ENCODE measurements around the gene CD244.
"Not testable (repeated sequence)": the region's sequence is repeated elsewhere in the genome, so short reads cannot be mapped to it uniquely, and the experiment has no call there.

The CD244 gene

DNA sequence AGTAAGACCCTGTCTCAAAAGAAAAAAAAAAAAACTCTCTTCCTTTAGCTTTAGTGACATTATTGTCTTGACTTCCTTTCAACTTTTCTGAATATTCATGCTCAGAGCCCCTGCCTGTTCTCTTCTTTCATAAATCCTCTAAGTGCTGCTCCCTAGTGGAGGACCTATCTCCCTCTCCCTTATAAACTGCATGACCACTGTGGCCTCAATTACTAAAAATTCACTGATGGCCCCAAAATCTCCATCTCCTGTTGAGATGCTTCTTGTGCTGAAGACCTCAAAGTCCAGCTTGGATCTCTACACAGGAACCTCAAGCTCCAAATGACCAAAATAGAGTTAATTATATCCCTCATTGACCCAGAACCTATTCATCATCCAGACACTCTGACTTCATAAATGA is 14.5 kb upstream of the CD244 start:
- peak; percentile 59 to 83 for DNase-seq

DNA sequence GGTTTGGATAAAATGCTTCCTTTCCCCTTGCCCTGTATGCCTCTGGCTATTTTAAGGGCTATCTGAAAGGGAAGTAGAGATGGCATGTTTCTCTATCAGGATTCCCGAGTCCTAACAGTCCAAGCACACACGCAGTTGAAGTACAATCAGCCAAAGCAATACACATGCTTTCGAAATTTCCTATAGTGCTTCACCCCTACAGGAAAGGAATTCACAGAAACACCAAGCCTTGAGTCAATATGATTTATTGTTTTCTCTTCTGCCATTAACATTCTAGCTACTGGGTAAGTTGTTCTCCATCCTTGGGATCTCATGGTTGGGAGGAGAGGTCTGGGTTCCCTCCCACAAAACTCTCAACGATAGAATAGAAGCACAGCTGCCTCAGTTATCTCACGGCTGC is 13.6 kb upstream of the CD244 start:
- DNase-seq = no peak

DNA sequence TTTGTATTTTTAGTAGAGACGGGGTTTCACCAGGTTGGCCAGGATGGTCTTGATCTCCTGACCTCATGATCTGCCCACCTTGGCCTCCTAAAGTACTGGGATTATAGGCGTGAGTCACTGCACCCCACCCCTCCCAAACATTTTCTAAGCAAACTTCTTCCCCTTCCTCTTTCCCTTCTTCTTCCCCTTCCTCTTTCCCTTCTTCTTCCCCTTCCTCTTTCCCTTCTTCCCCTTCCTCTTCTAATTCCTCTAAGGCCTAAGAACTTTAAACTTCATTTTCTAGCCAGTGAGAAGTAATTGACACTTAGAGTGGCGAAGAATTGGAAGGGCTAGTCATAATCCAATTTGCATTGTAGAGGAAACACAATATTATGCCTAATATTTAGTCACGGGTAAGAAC is 12.9 kb upstream of the CD244 start:
- not testable (repeated sequence) for DNase-seq

DNA sequence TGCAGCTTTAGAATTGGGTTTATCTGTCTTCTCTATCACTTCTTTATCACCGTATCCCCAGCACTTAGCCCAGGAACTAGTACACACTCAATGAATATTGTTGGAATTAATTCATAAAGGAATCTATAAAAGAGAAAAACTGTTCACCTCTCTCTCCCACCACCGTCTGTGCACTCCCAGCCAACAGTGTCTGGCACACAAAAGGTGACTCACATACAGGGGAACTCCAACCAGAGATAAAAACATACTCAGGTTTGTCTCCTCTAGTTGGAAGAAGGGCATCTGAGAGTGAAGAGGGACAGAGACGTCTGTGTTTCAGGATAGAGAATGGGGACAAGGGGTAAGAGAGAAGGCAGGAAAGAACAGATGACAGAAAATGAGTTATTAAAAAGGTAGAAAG is 12.2 kb upstream of the CD244 start:
- DNase-seq = no peak

DNA sequence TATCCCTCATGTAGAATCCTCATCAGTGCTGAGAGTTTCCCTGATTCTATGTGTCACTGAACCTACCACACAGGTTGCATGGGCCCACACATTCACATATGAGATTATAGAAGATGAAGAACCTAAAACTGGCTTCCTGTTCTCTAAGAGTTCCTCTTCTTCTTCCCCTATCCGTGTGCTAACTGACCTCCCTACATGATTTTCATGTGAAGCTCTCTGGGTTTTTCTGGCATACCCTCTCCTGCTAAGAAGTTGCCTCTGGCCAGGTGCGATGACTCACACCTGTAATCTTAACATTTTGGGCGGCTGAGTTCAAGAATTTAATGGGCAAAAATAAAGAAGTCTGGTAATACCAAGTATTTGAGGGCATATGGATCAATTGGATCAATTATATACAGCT is 5.5 kb upstream of the CD244 start:
- DNase-seq = peak; percentile 50 to 62

DNA sequence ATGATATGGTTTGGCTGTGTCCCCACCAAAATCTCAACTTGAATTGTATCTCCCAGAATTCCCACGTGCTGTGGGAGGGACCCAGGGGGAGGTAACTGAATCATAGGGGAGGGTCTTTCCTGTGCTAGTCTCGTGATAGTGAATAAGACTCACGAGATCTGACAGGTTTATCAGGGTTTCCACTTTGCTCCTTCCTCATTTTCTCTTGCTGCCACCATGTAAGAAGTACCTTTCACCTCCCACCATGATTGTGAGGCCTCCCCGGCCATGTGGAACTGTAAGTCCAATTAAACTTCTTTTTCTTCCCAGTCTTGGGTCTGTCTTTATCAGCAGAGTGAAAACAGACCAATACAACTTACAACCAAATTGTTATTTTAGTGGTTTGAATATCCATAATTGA is 5.0 kb upstream of the CD244 start:
- peak in 1 of 2 experiments; percentile 11 for DNase-seq

DNA sequence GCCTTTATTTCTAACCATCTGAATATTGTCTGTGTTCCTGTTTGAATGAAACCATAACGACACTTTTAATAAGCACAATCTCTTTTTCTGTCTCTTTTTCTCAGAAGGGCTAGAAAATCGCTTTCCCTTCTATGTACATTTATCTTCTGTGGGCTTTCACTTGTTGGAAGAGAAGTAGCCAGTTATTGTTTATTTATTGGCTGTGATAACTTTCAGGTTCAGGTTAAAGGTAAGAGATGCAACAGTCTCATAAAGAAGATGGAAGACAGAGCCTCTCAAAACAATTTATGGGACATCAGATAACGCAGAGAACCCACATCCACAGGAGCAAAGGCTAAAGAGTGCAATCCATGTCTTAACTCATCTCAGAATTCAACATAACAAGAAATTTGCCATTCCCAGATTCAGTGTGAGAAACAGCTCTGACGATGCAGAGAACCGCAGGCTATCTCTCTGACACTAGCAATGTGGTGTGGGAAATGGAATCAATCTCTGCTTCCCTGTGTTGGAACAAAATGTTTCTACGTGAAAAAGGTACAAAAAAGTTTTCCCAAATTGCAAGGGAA is 4.1 kb upstream of the CD244 start:
- no peak for DNase-seq

DNA sequence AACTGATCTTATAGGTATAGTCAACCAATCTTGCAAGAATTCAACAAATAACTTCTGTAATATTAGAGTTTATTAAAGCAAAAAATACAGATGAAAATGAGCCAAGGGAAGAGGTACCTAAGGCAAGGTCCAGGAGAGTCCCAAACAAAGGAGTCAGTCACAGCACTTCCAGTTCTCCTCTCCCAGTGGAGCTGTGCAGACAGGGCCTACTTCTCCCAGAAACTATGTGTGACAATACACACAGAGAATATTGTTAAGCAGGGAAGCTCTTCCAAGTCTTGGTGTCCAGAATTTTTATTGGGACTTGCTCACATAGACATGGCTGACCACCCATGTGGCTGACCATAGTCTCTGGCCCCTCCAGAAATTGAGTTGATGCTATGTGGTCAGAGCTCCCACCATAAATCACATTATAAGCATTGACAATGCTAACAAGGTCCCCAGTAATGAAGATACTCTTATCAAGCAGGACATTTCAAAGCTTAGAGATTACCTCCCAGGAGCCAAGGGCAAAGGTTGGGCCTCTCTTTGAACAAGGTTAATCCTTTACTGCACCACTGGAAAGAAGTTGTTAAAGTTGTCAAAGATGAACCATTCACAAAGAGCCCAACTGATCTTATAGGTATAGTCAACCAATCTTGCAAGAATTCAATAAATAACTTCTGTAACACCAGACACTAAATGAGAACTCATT is 3.5 kb upstream of the CD244 start:
- no peak for DNase-seq

DNA sequence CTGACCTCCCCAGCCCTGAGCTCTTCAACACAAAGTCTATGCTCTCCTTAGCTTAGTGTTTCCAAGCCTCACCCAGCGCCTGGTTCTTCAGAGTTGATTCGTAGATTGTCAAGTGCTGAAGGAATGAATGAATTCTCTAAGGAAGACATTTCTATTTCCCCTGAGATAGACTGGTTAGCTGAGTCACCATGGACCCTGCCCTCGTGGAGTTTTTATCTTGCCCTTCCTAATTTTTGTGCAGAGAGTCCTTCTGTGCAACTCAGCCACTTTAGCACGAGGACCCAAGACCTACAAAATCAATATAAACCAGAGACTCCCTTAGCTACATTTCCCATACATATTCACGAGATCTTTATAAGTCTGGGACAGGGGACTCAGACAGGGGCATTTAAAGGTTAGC is 2.6 kb upstream of the CD244 start:
- DNase-seq = no peak

DNA sequence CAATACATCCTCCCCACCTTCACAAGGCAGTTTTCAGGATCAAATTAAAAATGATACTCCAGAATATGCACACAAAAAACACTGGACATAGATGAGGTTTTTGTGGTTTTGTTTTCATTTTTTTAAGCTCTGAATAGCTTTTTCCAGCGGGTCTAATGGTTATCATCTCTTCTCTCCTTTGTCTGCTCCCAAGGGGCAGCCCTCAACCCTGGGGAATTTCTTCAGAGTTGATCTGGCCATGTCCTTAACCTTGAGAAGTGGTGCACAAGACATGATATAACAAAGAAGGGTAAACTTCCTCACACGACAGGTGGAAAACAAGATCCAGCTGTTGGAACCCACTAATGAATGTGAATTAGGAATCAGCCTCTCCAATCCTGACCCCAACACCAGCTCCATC is 1.5 kb upstream of the CD244 start:
- DNase-seq = no peak

DNA sequence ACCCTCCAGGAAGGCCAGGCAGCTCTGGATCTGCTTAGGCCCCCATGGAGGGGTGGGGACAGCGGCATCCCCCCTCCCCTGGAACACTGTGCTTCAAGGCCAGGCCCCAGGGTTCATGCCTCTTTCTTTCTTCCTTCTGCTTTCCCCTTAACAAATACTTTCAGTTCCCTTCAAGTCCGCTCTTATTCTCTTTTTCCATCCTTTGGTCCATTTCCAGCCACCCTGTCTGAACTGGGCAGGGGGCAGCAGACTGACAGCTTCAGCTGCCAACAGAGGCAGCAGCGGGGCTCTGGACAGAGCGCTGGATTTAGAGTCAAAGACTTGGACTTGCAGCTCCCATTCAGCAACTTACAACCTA is 1.1 kb upstream of the CD244 start:
- no peak for DNase-seq

DNA sequence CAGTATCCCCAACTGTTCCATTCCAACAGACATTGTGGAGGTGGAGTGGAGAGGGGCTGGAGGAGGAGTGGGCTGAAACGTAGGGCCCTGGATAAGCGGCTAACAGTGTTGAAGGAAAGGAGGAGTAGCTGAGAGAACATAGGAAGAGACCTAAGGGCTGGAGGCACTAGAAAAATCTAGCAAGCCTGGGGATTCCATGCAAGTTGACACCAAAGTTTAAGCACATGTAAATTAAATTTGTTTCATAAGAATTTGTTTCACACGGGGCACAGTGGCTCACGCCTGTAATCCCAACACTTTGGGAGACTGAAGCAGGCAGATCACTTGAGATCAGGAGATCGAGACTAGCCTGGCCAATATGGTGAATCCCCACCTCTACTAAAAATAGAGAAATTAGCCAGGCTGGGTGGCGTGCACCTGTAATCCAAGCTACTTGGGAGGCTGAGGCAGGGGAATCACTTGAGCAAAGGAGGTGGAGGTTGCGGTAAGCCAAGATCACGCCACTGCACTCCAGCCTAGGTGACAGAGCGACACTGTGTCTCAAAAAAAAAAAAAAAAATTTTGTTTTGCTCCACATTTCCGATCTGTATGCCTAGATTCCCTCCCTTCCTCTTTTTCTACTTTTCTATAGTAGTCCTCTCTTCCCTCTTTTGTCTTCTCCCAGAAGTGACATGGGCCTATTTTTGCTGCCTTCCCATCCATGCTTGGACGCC is 530 bp upstream of the CD244 start:
- DNase-seq = peak in 1 of 2 experiments; percentile 32

DNA sequence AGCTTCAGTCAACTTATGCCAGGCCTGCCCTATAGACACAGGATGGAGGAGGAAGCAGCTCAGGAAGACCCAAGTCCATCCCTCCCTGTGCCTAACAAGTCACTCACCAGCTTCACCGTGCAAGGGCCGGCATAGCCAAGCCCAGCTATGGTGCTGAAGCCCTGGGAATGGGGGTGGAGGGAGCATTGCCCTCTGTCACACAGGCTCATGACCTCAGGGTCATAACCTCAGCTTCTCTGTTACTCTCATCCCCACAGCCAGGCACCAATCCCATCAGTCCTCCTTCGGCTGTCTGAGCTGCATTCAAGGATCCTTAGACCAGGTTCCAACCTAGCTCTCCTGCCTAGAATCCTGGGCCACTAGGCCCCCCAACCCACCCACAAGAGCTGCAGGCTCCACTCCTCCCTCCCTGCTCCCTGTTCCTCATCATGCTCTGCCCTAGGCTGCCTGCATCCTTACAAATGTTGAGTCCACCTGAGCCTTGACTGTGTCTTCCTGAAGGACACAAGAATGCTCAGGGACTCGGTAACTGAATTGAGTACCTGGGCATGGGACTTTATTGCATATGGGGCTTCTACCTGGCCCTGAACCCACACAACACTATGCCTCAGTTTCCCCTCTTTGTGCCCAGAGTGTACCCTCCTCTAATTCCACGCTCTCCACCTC is 1.7 kb downstream of the CD244 start:
- no peak for DNase-seq

DNA sequence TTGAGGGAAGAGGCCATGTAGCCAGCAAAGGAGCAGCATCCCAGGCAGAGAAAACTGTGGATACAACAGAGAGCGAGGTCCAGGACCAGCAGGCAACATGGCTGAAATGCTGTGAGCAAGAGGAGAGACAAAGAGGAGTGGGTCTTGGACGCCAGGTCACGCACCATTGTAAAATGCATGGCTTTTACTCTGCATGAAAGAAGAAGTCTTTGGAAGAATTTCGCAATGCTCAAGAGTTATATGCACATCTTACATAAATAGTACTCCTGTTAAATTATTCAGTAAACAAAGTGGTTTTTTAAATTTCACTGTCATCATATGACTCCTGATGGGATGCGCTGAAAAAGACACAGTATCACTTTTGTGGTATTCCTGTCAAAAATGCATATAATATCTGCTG is 3.5 kb downstream of the CD244 start:
- peak in 1 of 2 experiments; percentile 10 for DNase-seq

DNA sequence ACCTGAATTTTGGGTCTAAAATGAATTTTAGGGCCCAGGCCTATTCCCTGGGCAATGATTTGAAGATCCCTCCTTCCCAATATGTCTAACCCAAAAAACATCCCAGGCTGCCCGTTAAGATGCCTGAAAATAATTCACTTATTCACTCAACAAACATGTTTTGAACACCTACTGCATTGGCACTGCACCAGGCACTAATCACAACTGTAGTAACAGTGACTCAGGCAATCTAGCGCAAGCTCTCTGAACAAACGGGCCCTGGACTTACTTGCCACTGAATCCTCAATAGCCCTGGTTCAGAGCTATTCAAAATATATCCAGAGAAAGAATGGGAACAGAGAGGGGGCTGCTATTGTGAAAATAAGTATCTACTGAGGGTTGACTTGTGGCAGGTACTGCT is 4.2 kb downstream of the CD244 start:
- no peak for DNase-seq

DNA sequence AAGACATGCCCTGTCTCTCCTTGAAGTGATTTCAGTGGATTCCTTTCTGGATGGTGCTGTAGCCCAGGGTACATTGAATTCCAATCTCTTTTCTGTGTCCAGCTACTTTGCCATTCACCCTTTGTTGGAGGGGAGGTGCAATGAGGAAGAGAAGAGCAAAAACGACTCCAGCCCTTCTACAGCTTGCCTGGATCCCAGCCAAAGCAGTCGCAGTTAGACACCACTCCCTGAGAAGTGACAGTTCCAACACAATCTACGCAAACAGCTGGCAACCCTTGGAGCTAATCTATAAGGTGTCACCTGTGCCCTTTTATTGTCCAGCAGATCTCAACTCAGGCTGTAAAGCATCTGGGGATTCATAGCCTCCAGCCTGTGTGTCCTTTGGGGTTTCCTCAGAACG is 4.6 kb downstream of the CD244 start:
- DNase-seq = peak; percentile 55 to 68

DNA sequence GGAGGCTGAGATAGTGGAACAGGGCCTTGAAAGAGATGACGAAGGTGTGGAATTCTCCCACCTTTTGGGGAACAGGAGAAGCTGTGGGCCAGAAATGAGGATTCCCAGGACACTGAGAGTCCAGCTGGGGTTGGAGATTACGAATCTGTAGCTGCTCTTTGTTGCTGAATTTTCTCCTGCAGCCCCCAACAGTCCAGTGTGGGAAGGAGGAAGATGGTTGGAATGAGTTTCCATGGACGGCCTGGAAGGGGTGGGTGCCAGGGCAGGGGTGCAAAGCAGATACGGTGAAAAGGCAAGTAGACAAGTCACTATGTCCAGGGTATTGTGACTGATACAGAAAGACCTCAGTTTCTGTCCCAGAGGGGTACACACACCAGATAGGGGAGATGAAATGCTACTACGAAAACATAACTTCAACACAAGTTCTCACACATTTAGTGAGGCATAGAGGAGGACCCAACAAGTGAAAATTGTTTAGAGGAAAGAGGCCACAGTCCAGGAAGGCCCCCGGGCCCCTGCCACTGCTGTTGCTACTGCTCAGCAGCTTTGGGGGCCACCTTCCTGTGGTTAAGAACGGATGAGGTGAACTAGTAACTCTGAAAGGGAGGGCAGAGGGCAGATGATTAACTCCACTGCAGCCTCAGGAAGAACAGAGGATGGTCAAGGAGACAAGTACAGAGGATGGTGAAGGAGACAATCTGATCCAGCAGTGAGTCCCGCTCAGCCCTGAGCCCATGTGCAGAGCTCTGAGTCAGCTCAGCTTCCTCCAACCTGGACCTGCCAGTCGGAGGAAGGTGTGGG is 7.3 kb downstream of the CD244 start:
- peak; percentile 46 to 73 for DNase-seq

DNA sequence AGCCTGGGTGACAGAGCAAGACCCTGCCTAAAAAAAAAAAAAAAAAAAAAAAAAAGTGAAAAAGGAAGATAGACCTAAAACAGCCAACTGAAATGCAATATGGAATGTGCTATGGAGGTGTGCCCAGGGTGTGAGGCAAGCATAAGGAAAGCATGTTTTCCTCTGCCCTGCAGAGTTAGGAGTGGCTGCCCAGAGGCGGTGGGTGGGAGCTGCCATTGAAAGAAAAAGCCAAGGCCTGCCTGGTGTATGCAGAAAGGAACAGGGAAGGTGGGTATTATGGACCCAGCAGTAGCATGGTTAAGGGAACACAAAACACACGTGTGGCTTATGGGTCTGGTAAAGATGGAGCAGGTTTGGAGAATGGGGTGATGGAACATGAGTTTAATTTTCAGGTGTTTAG is 8.9 kb downstream of the CD244 start:
- DNase-seq = no peak

DNA sequence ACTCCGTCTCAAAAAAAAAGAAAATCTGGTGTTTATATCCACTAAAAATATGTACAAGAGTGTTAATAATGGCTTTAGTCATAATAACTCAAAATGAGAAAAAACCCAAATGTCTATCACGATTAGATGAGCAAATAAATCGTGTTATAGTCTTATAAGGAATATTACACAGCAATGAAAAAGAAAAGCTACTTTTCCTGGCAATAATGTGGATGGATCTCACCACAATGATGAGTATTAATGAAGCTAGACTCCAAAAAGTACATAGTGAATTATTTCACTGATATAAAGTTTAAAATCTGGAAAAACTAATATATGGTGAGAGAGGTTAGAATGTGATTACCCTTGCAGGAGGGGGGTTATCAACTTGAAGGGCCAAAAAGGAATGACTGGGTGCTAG is 9.7 kb downstream of the CD244 start:
- no peak for DNase-seq

DNA sequence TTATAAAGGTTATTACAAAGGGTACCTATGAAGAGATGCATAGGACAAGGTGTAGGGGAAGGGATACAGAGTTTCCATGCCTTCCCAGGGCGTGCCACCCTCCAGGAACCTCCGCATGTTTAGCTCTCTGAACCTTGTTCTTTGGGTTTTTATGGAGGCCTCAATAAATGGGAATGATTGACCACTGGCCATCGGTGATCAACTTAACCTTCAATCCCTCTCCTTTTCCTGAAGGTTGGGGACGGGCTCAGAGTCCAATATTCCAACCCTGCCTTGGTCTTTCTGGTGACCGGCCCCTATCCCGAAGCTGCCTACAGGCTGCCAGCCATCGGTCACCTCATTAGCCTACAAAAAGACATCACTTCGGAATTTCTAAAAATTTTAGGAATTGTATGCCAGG is 11.7 kb downstream of the CD244 start:
- no peak for DNase-seq

DNA sequence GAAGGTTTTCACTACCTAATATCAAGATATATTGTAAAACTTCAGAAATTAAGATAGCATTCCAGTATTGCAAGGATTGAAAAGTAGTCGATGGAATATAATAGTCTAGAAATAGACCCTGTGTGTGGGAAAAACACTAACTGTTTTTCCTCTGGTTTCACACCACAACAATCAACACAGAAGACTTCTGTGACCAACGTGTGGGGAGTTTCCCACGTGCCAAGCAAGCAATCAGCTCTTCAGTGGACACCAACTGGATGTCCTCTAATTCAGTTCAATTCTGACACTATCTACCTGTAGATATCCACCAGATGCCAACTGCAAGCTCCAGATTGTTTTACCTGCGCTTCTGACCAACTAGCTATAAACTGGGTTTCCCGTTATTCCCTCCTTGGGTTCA is 12.1 kb downstream of the CD244 start:
- DNase-seq = no peak

DNA sequence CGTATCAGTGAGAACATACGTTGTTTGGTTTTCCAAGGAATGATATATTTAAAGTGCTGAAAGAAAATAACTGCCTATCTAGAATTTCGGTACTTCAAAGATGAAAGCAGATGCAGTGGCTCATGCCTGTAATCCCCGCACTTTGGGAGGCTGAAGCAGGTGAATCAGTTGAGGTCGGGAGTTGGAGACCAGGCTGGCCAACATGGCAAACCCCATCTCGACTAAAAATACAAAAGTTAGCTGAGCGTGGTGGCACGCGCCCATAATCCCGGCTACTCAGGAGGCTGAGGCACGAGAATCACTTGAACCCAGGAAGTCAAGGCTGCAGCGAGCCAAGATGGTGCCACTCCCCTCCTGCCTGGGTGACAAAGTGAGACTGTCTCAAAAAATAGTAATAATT is 16.4 kb downstream of the CD244 start:
- DNase-seq = no peak
